Peyer's patch (tissue), 4 donors: Measurements from ENCODE around the gene NOS1. TPM values are rescaled to one million over a fixed set of nuclear protein-coding genes. Genes with fewer than 3 reads are reported as not detected.
"Not testable (repeated sequence)": the region's sequence is repeated elsewhere in the genome, so short reads cannot be mapped to it uniquely, and the experiment has no call there.

Experiments
- DNase-seq, 3 donors: peaks; one replicate each; pipeline ENCODE4 v3.0.0-alpha.2; 2017 to 2019
- H3K27ac ChIP-seq, 4 donors: fragments of 200-600 bp; sonication (generic); one replicate each; pipeline ENCODE4 v1.5.1; 2016 to 2019
- H3K27me3 ChIP-seq, 2 donors: fragments of 200-600 bp; sonication (generic); one replicate each; pipeline ENCODE4 v1.5.1; 2019
- H3K36me3 ChIP-seq, 3 donors: fragments of 200-600 bp; sonication (generic); one replicate each; pipeline ENCODE4 v1.5.1; 2016 to 2019
- H3K4me1 ChIP-seq, 4 donors: fragments of 200-600 bp; sonication (generic); one replicate each; pipeline ENCODE4 v1.5.1; 2016 to 2019
- H3K4me3 ChIP-seq, 4 donors: fragments of 200-600 bp; sonication (generic); 1 replicate in 3 of 4; 2 replicates in 1 of 4; pipeline ENCODE4 v1.5.1; 2016 to 2019; ENCODE audit warnings: mild to moderate bottlenecking in 1 of 4
- H3K9me3 ChIP-seq, 4 donors: fragments of 200-600 bp; sonication (generic); one replicate each; pipeline ENCODE4 v1.5.1; 2016 to 2019; ENCODE audit warnings: mild to moderate bottlenecking in 1 of 4
- POLR2A ChIP-seq, 2 donors: fragments of 450-650 bp; IDR thresholded peaks; one replicate each; pipeline ENCODE4 v1.5.1; 2017; ENCODE audit warnings: antibody characterized with exemption in 2 of 2, mild to moderate bottlenecking in 2 of 2, moderate library complexity in 2 of 2
- total RNA-seq, 4 donors: library from RNA; depleted of rRNA; stranded (reverse); fragments of >200 nt; gene quantifications; one replicate each; pipeline ENCODE4 v1.1.0, GENCODE V29; 2016
- TF ChIP-seq, protein P1 (sequence below), 6 experiments: fragments of 450-650 bp in 4 of 6; fragments of 200-600 bp in 2 of 6; sonication (generic) in 1 of 6; IDR thresholded peaks; one replicate each; pipeline ENCODE4 v1.5.1; 2017 to 2019; ENCODE audit warnings: antibody characterized with exemption in 6 of 6, mild to moderate bottlenecking in 3 of 6, moderate library complexity in 1 of 6

The NOS1 gene
- total RNA-seq, 4 donors from 2014 or later = 0.40 to 0.57 TPM; not detected in 2

- TF ChIP-seq POLR2A (IDR thresholded peaks at IDR 0.05) = no peak
- TF ChIP-seq, protein P1, sequence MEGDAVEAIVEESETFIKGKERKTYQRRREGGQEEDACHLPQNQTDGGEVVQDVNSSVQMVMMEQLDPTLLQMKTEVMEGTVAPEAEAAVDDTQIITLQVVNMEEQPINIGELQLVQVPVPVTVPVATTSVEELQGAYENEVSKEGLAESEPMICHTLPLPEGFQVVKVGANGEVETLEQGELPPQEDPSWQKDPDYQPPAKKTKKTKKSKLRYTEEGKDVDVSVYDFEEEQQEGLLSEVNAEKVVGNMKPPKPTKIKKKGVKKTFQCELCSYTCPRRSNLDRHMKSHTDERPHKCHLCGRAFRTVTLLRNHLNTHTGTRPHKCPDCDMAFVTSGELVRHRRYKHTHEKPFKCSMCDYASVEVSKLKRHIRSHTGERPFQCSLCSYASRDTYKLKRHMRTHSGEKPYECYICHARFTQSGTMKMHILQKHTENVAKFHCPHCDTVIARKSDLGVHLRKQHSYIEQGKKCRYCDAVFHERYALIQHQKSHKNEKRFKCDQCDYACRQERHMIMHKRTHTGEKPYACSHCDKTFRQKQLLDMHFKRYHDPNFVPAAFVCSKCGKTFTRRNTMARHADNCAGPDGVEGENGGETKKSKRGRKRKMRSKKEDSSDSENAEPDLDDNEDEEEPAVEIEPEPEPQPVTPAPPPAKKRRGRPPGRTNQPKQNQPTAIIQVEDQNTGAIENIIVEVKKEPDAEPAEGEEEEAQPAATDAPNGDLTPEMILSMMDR (IDR thresholded peaks at IDR 0.05) = no peak
- no peaks in the 10 kb centered on the region for H3K27me3 ChIP-seq
- H3K4me1 ChIP-seq = no peaks in the 10 kb centered on the region
- no peak for DNase-seq
- no peaks in the 10 kb centered on the region for H3K9me3 ChIP-seq
- no peak overlapping the region for H3K4me3 ChIP-seq
- H3K36me3 ChIP-seq = no peaks in the 10 kb centered on the region
- H3K27ac ChIP-seq = no peak overlapping the region
Measured at GRCh38 chr12:117370588-117370987, 9.2 kb upstream of the NOS1 start.

DNA sequence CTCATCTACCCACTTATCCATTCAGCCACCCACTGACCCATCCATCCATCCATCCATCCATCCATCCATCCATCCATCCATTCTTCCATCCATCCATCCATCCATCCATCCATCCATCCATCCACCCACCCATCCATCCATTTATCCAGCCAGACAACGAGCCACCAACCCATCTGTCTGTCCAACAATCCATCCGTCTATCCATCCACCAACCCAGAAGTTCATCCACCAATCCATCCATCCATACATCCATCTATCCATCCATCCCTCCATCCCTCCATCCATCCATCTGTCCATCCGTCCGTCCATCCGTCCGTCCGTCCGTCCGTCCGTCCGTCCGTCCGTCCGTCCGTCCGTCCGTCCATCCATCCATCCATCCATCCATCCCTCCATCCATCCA is 8.6 kb upstream of the NOS1 start:
- not testable (repeated sequence) for H3K4me1 ChIP-seq, H3K9me3 ChIP-seq, H3K4me3 ChIP-seq, DNase-seq, H3K27ac ChIP-seq, H3K27me3 ChIP-seq, H3K36me3 ChIP-seq

- Histone ChIP-seq H3K4me3 (no peak overlapping the region), H3K36me3 (no peaks in the 10 kb centered on the region), H3K27ac (no peak overlapping the region), H3K27me3 (peaks cover 0 to 4% of the 10 kb centered on the region in 2 donors), H3K4me1 (no peaks in the 10 kb centered on the region), H3K9me3 (no peaks in the 10 kb centered on the region)
- no peak for TF ChIP-seq POLR2A (IDR thresholded peaks at IDR 0.05)
- TF ChIP-seq, protein P1 (IDR thresholded peaks at IDR 0.05) = peak in 5 of 6 experiments; percentile 26 to 87 (median 82)
- DNase-seq = peak; percentile 27 to 84 (median 58)
Measured at GRCh38 chr12:117367006-117367638, 5.7 kb upstream of the NOS1 start.

DNA sequence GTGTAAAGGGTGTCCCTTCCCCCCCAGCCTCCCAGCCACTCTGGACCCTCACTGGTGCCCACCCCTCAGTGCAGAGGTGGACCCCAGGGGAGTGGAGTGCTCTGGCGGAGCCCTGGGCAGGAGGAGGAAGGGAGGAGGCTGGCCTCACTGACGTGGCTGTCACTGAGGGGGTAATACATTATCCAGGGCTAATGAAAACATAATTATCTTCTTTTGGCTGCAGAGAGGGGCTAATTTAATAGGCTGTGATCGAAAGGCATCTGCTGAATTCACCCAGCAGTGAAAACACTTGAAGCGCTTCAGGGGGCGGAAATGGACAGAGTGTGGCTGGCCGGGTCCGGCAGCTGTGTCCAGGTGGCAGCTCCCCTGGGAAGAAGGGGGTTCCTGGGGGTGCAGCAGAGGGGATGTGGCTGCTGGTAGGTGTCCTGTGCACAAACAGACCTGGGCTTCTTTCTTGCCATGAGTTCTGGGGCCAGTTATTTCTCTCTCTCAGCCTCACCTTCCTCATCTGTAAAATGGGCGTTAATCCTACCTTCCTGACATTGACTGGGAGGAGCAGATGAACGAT is 3.7 kb upstream of the NOS1 start:
- H3K36me3 ChIP-seq = no peaks in the 10 kb centered on the region
- no peaks in the 10 kb centered on the region for H3K9me3 ChIP-seq
- H3K4me1 ChIP-seq = no peaks in the 10 kb centered on the region
- no peak overlapping the region for H3K4me3 ChIP-seq
- no peak overlapping the region for H3K27ac ChIP-seq
- TF ChIP-seq POLR2A (IDR thresholded peaks at IDR 0.05) = no peak
- H3K27me3 ChIP-seq = peaks cover 0 to 9% of the 10 kb centered on the region in 2 donors
- no peak for DNase-seq

GRCh38 chr12:117363953-117364486 is 2.6 kb upstream of the NOS1 start:
- Histone ChIP-seq H3K4me1 (no peaks in the 10 kb centered on the region), H3K4me3 (no peak overlapping the region), H3K27me3 (peaks cover 0 to 9% of the 10 kb centered on the region in 2 donors), H3K27ac (no peak overlapping the region), H3K36me3 (no peaks in the 10 kb centered on the region), H3K9me3 (no peaks in the 10 kb centered on the region)
- TF ChIP-seq, protein P1 (IDR thresholded peaks at IDR 0.05) = no peak
- TF ChIP-seq POLR2A (IDR thresholded peaks at IDR 0.05) = no peak
- no peak for DNase-seq

DNA sequence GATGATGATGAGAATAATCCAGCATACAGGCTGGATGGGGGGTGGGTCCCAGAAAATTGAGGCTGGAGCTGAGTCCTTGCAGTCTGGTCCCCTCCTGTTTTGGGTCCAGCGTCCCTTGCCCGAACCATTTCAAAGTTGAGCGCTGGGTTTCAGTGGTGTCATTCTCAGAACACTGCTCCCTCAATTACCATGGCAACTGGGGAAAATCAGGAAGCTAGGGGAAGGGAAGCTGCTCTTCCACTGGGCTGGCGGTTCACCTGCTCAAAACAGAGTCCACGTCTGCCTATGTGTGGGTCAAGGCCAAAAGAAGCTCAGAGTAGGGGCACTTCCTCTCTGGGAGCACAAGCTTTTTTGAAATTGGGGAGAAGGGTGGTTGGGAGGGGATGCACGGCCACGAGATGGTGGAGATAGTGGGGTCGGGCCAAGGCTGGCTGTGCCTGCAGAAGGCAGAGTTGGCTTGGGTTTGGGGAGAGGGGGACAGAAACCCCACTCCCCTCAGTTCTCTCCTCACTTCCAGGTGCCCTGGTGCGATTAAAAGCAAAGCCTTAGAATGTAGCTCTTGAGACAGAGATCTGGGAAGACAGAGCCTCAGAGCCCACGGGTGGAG is 1.7 kb upstream of the NOS1 start:
- no peak for TF ChIP-seq POLR2A (IDR thresholded peaks at IDR 0.05)
- TF ChIP-seq, protein P1 (IDR thresholded peaks at IDR 0.05) = no peak
- H3K27me3 ChIP-seq = peaks cover 0 to 9% of the 10 kb centered on the region in 2 donors
- H3K9me3 ChIP-seq = no peaks in the 10 kb centered on the region

More for the DNA sequence above, 1.7 kb upstream of the NOS1 start:
- no peaks in the 10 kb centered on the region for H3K36me3 ChIP-seq
- no peaks in the 10 kb centered on the region for H3K4me1 ChIP-seq
- no peak overlapping the region for H3K27ac ChIP-seq
- DNase-seq = no peak
- H3K4me3 ChIP-seq = no peak overlapping the region
